ENCODE data around the gene ATP1A1.

Gene ATP1A1

DNA sequence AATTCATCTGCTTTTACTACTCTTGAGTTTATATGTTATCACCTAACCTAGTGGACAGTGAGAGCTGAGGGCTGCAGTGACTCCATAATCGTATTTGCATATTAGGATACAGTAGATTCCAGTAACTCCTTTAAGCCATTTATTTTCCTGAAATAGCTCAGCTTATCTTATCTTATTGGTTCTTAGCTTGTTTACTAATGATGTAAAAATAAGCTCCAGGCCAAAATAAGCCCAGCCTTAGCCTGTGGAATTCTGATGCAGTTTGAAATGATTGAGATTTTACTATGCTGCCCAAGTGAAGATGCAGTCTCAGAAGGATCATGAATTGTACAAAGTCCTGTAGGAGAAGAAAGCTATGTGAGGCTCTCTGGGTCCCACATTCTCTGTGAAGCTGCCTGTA, 18.1 kb downstream of the ATP1A1 start:
- DNase-seq (ENCODE audit: low read depth) = no peak

GRCh38 chr1:116392717-116393404, 19.8 kb downstream of the ATP1A1 start:
- DNase-seq (ENCODE audit: low read depth) = no peak

DNA sequence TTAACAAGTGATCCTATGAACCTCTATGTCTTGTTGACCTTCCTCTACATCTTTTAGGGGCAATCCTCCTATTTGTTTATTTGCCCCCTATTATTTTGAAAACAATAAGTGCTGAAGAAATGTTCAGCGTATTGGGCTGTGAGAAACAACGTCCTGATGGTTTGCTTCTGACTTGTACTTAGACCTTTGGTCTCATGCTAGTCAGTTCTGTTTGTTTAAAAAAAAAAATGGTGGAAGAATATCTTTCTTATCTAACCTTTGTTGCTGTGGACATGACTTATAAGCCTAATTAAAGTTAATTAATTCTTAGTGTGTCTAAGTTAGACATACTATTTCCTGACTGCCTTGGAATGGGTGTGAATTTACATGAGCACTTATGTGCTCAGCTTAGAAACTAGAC, 20.7 kb downstream of the ATP1A1 start:
- no peak for DNase-seq (ENCODE audit: low read depth)

DNA sequence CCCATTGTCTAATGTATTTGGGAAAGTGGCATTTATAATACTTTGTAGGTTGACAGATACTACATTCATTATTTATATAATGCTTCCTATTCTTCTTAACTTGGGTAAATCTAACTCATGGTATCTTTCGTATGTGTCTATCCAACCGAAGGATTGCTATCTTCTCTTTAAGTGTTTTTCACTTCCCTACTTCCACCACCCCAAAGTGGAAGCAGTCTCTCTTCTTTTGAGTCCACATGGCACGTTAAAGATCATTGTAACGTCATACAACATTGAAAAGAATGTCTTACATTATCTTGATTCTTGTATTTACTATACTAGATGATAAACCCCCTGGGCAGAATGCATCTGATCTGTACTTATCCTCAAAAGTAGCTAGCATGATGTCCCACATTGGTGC, 21.2 kb downstream of the ATP1A1 start:
- no peak for DNase-seq (ENCODE audit: low read depth)

GRCh38 chr1:116396769-116397168, 23.7 kb downstream of the ATP1A1 start:
- DNase-seq (ENCODE audit: low read depth) = no peak

GRCh38 chr1:116397728-116398127, 24.7 kb downstream of the ATP1A1 start:
- no peak for DNase-seq (ENCODE audit: low read depth)

GRCh38 chr1:116400780-116401179, 27.7 kb downstream of the ATP1A1 start:
- DNase-seq (ENCODE audit: low read depth) = no peak

- DNase-seq (ENCODE audit: low read depth) = no peak
These were observed 28.7 kb downstream of the ATP1A1 start for GRCh38 chr1:116401646-116402176.

DNA sequence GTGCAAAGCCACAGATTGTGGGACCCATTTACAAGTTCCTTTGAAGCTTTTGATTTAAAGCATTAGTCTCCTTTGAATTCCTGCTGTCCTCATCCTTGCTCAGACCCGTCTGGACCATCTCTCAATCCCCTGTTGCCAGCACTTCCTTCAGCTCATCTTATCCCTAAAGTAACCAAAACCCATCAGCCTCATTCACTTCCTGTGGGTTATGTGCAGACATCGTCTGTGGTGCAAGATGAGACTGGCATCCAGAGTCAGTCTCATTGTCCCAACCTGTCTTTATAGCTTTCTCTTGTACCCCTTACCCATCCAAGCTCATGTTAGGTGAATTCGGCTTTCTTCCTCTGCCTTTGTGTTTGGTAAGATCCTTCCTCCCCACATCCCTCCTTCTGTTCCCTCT, 29.3 kb downstream of the ATP1A1 start:
- DNase-seq (ENCODE audit: low read depth) = no peak

GRCh38 chr1:116403496-116404136, 30.6 kb downstream of the ATP1A1 start:
- DNase-seq (ENCODE audit: low read depth) = no peak

DNA sequence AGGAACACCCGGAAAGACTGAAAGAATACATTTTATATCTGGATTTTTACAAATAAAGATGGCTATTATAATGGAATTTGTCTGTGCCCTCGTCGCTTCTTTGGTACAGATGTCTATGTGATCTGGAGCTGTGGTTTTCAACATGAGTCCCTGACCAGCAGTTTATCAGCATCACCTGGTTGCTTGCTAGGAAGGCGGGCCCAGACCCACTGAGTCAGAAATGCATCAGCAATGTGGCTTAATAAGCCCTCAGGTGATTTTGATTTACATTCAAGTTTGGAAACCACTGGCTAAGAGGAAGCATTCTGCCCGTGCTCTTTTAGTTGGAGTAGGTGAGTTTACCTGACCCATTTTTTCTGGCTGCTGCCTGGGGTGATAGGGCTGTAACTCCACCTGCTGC, 31.7 kb downstream of the ATP1A1 start:
- DNase-seq (ENCODE audit: low read depth) = no peak

DNA sequence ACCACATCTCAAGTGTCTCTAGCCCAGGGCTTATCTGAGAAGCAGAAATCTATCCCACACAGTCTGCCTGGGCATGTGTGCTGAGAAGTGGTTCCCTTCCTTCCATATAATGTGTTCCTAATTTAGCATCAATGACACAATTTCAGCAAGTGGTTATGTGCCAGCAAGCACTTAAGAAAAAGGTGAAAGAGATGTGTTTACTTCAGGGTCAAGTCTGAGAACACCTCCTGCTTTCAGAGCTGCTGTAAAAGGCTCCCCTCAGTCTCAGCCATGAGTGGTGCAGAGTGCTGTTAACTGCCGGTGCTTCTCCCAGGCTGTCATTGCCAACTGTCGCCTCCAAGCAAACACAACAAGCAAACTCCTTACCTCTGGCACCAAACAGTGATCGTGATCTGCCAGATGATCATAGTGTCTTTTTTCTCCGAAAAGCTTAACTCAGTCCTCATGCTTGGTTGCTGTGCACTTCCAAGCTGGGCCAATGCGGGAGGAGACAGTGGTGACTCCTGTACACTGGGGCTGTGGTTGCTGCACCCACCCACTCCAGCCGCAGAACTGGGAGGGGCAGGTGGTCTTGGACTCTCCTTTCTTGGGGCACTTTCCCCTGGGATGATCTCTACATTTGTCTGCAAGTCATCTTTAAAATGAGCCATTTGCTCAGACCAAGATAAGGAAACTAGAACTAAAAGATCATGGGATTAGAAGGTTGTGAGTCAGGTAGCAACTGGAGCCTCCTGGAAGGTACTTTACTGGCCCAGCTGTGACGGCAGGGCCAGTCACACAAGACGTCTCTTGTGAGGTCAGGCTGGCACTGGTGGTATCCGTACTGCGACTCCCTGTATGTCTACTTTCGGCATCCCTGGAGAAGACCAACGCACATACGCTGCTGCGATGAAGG, 32.4 kb downstream of the ATP1A1 start:
- DNase-seq (ENCODE audit: low read depth) = no peak

- no peak for DNase-seq (ENCODE audit: low read depth)
These were observed 34.0 kb downstream of the ATP1A1 start for GRCh38 chr1:116407033-116407432.

GRCh38 chr1:116408193-116408592, 35.1 kb downstream of the ATP1A1 start:
- no peak for DNase-seq (ENCODE audit: low read depth)

- DNase-seq (ENCODE audit: low read depth) = no peak
These were observed 36.0 kb downstream of the ATP1A1 start for GRCh38 chr1:116408803-116409720.

- no peak for DNase-seq (ENCODE audit: low read depth)
These were observed 36.7 kb downstream of the ATP1A1 start for GRCh38 chr1:116409751-116410191.

GRCh38 chr1:116411784-116412479, 38.9 kb downstream of the ATP1A1 start:
- DNase-seq (ENCODE audit: low read depth) = peak; percentile 32

GRCh38 chr1:116412480-116412798, 39.4 kb downstream of the ATP1A1 start:
- DNase-seq (ENCODE audit: low read depth) = no peak

DNA sequence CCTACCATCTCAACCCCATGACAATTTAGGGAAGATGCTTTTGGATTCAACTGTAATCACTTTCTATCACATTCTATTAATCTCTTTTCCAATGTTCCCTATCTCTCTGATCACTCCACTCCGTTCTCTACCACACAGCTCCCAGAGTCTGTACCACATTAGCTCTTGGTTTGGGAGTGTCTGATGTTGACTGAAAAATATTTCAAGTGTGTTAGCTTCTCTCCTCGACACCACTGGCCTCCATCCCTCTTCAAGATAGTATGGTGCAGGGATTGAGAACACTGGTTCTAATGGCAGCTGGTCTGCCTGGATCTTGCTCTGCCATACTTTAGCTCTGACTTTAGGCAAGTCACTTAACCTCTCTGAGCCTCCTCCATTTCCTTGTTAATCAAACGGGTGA, 39.9 kb downstream of the ATP1A1 start:
- DNase-seq (ENCODE audit: low read depth) = no peak

DNA sequence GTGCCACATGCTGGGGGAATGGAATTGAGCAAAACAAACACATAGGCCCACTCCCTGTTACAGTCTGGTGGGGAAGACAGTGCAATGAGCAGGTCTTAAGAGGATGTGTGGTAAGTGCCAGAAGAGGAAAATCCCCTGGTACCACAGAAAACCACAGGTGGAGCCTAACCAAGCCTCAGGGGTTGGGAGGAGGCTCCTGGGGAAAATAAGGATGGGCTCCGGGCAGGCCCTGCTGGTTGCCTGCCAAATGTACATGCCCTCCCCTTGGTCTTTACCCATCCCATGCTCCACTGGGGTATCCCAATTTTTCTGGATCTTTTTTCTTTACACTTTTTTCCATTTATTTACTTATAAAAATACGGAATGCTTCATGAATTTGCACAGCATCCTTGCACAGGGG, 40.4 kb downstream of the ATP1A1 start:
- no peak for DNase-seq (ENCODE audit: low read depth)

- no peak for DNase-seq (ENCODE audit: low read depth)
These were observed 41.3 kb downstream of the ATP1A1 start for GRCh38 chr1:116414364-116414763.

Data from ELR (cell line).